ENCODE measurements around the gene ARNT2.

DNA sequence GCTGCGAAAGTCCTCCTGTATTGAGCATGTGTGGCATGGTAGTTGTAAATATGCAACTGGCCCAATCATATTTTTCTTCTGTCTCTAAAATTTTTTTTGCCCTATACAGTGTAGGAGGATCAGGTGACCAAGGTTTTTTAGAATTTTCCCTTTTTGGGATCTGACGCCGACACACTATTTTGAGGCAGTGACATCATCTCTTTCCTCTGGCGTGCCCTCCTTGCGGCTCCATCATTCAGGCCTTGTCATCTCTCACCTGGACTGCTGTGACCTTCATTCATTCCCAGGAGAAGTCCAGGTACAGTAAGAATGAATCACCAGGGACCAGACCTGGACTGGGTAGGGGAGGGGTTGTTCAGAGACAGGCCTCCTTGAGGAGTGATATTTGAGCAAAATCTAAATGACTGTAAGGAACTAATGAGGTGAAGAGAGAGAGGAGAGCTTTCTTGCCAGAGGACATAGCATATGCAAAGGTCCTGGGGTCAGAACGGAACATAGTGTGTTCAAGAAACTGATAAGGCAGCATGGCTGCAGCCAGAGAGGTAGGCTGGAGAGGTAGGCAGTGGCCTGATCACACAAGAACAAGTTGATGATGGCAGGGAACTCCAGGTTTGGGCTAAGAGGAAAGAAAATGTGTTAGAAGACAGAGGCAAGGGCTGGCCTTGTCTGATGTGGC lies 38.7 kb downstream of the ARNT2 start:
- TF ChIP-seq, protein P1, sequence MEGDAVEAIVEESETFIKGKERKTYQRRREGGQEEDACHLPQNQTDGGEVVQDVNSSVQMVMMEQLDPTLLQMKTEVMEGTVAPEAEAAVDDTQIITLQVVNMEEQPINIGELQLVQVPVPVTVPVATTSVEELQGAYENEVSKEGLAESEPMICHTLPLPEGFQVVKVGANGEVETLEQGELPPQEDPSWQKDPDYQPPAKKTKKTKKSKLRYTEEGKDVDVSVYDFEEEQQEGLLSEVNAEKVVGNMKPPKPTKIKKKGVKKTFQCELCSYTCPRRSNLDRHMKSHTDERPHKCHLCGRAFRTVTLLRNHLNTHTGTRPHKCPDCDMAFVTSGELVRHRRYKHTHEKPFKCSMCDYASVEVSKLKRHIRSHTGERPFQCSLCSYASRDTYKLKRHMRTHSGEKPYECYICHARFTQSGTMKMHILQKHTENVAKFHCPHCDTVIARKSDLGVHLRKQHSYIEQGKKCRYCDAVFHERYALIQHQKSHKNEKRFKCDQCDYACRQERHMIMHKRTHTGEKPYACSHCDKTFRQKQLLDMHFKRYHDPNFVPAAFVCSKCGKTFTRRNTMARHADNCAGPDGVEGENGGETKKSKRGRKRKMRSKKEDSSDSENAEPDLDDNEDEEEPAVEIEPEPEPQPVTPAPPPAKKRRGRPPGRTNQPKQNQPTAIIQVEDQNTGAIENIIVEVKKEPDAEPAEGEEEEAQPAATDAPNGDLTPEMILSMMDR (IDR thresholded peaks at IDR 0.05) = no peak
- no peak for TF ChIP-seq POLR2AphosphoS5 (IDR thresholded peaks at IDR 0.05)
